SHP77 (cell line): ENCODE results near the gene SAMD10.
"Not testable (repeated sequence)": the region's sequence is repeated elsewhere in the genome, so short reads cannot be mapped to it uniquely, and the experiment has no call there.

ENCODE experiments used
- DNase-seq, 2 experiments: peaks; one replicate each; lab custom pipeline; 2025; lab: John Stamatoyannopoulos, UW

The SAMD10 gene

GRCh38 chr20:63979557-63980316 lies at the start of gene SAMD10:
TSS of gene SAMD10 (minus strand) at chr20:63979642. CDS start at chr20:63979467, 175 bp downstream.
- DNase-seq = peak; percentile 77 to 81

- DNase-seq = no peak
Observed at GRCh38 chr20:64027981-64028685, 48.7 kb upstream of the SAMD10 start.

- DNase-seq = no peak
Observed at GRCh38 chr20:64025826-64026412, 46.5 kb upstream of the SAMD10 start.

GRCh38 chr20:64025101-64025825 lies 45.8 kb upstream of the SAMD10 start:
- DNase-seq = no peak

GRCh38 chr20:64024141-64024990 lies 44.9 kb upstream of the SAMD10 start:
- no peak for DNase-seq

- DNase-seq = no peak
Observed at GRCh38 chr20:64023361-64024140, 44.1 kb upstream of the SAMD10 start.

GRCh38 chr20:64022671-64023360 lies 43.4 kb upstream of the SAMD10 start:
- DNase-seq = no peak

GRCh38 chr20:64021124-64021975 lies 41.9 kb upstream of the SAMD10 start:
- DNase-seq = no peak

GRCh38 chr20:64015635-64016034 lies 36.2 kb upstream of the SAMD10 start:
- no peak for DNase-seq

GRCh38 chr20:64012385-64013154 lies 33.1 kb upstream of the SAMD10 start:
- not testable (repeated sequence) for DNase-seq

- no peak for DNase-seq
Observed at GRCh38 chr20:64011366-64011779, 31.9 kb upstream of the SAMD10 start.

GRCh38 chr20:64010711-64011237 lies 31.3 kb upstream of the SAMD10 start:
- no peak for DNase-seq

GRCh38 chr20:64009811-64010387 lies 30.5 kb upstream of the SAMD10 start:
- no peak for DNase-seq

GRCh38 chr20:64006902-64007301 lies 27.5 kb upstream of the SAMD10 start:
- DNase-seq = peak; percentile 10 to 15

GRCh38 chr20:64006490-64006889 lies 27.0 kb upstream of the SAMD10 start:
- no peak for DNase-seq

- DNase-seq = no peak
Observed at GRCh38 chr20:64005394-64005793, 26.0 kb upstream of the SAMD10 start.

- DNase-seq = no peak
Observed at GRCh38 chr20:64003960-64004725, 24.7 kb upstream of the SAMD10 start.
